HEK293 (cell line): ENCODE measurements around the gene RIBC2.

Experiments
- CTCF ChIP-seq: fragments of 450-650 bp; formaldehyde crosslinking; IDR thresholded peaks from 2 replicates; pipeline ENCODE4 v1.5.1; 2016; ENCODE audit warnings: missing biosample characterization, missing genetic modification characterization
- ELK4 ChIP-seq: IDR thresholded peaks from 2 replicates; pipeline ENCODE4 v1.6.1; 2011; ENCODE audit warnings: mild to moderate bottlenecking, low read depth, low read length, borderline replicate concordance
- KLF7 ChIP-seq: fragments of 450-650 bp; formaldehyde crosslinking; IDR thresholded peaks from 2 replicates; pipeline ENCODE4 v1.5.1; 2016; ENCODE audit warnings: missing biosample characterization, missing genetic modification characterization, borderline replicate concordance
- MYNN ChIP-seq: fragments of 450-650 bp; formaldehyde crosslinking; IDR thresholded peaks from 2 replicates; pipeline ENCODE4 v1.5.1; 2016; ENCODE audit warnings: missing biosample characterization, missing genetic modification characterization, borderline replicate concordance
- PATZ1 ChIP-seq: fragments of 450-650 bp; formaldehyde crosslinking; IDR thresholded peaks from 2 replicates; pipeline ENCODE4 v1.5.1; 2016; ENCODE audit warnings: missing biosample characterization, missing genetic modification characterization
- PRDM6 ChIP-seq: fragments of 450-650 bp; formaldehyde crosslinking; IDR thresholded peaks from 2 replicates; pipeline ENCODE4 v1.5.1; 2017; ENCODE audit warnings: missing biosample characterization, missing genetic modification characterization
- TCF7L2 ChIP-seq: IDR thresholded peaks from 2 replicates; pipeline ENCODE4 v1.6.1; 2011; ENCODE audit warnings: low read depth, mild to moderate bottlenecking, inconsistent platforms, low read length, moderate library complexity, borderline replicate concordance
- ZNF24 ChIP-seq: fragments of 450-650 bp; formaldehyde crosslinking; IDR thresholded peaks from 2 replicates; pipeline ENCODE4 v1.5.1; 2016; ENCODE audit warnings: missing biosample characterization, missing genetic modification characterization
- ZNF549 ChIP-seq: fragments of 450-650 bp; IDR thresholded peaks from 2 replicates; pipeline ENCODE4 v1.5.1; 2018; ENCODE audit warnings: missing biosample characterization, missing genetic modification characterization, mild to moderate bottlenecking, inconsistent platforms, moderate library complexity
- ZNF654 ChIP-seq: fragments of 450-650 bp; formaldehyde crosslinking; IDR thresholded peaks from 2 replicates; pipeline ENCODE4 v1.5.1; 2016; ENCODE audit warnings: low read depth, missing biosample characterization, missing genetic modification characterization
- ZNF776 ChIP-seq: fragments of 450-650 bp; formaldehyde crosslinking; IDR thresholded peaks from 2 replicates; pipeline ENCODE4 v1.5.0; 2017; ENCODE audit warnings: missing biosample characterization, missing genetic modification characterization, borderline replicate concordance
- ZSCAN4 ChIP-seq: fragments of 450-650 bp; formaldehyde crosslinking; IDR thresholded peaks from 2 replicates; pipeline ENCODE4 v1.5.1; 2017; ENCODE audit warnings: missing biosample characterization, missing genetic modification characterization
- TF ChIP-seq, protein P1 (sequence below): fragments of 450-650 bp; formaldehyde crosslinking; IDR thresholded peaks from 2 replicates; pipeline ENCODE4 v1.5.0; 2017; ENCODE audit warnings: missing biosample characterization, missing genetic modification characterization, borderline replicate concordance
- TF ChIP-seq, protein P2 (sequence below): fragments of 450-650 bp; formaldehyde crosslinking; IDR thresholded peaks from 2 replicates; pipeline ENCODE4 v1.5.1; 2016; ENCODE audit warnings: missing biosample characterization, missing genetic modification characterization

- TF ChIP-seq ELK4 (no peak), ZSCAN4 (no peak), CTCF (tag by site-specific recombination) (no peak), ZNF24 (no peak), PATZ1 (no peak), ZNF654 (no peak), PRDM6 (tag by site-specific recombination) (no peak), ZNF549 (tag by site-specific recombination) (no peak), ZNF776 (tag by site-specific recombination) (no peak), KLF7 (tag by site-specific recombination) (no peak), MYNN (no peak), TCF7L2 (no peak)
- TF ChIP-seq, protein P1, sequence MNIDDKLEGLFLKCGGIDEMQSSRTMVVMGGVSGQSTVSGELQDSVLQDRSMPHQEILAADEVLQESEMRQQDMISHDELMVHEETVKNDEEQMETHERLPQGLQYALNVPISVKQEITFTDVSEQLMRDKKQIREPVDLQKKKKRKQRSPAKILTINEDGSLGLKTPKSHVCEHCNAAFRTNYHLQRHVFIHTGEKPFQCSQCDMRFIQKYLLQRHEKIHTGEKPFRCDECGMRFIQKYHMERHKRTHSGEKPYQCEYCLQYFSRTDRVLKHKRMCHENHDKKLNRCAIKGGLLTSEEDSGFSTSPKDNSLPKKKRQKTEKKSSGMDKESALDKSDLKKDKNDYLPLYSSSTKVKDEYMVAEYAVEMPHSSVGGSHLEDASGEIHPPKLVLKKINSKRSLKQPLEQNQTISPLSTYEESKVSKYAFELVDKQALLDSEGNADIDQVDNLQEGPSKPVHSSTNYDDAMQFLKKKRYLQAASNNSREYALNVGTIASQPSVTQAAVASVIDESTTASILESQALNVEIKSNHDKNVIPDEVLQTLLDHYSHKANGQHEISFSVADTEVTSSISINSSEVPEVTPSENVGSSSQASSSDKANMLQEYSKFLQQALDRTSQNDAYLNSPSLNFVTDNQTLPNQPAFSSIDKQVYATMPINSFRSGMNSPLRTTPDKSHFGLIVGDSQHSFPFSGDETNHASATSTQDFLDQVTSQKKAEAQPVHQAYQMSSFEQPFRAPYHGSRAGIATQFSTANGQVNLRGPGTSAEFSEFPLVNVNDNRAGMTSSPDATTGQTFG (tag by site-specific recombination), result no peak
- TF ChIP-seq, protein P2, sequence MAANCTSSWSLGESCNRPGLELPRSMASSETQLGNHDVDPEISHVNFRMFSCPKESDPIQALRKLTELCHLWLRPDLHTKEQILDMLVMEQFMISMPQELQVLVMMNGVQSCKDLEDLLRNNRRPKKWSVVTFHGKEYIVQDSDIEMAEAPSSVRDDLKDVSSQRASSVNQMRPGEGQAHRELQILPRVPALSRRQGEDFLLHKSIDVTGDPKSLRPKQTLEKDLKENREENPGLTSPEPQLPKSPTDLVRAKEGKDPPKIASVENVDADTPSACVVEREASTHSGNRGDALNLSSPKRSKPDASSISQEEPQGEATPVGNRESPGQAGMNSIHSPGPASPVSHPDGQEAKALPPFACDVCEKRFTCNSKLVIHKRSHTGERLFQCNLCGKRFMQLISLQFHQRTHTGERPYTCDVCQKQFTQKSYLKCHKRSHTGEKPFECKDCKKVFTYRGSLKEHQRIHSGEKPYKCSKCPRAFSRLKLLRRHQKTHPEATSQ (tag by site-specific recombination), result no peak
These were observed 36.8 kb downstream of the RIBC2 start for GRCh38 chr22:45450101-45450785.
